Esophagus squamous epithelium (tissue), 5 donors: ENCODE data around the gene PDLIM5. TPM values are rescaled to one million over a fixed set of nuclear protein-coding genes. Genes with fewer than 3 reads are reported as not detected.

Experiments
- DNase-seq: peaks from one replicate; lab custom pipeline; 2025; lab: John Stamatoyannopoulos, UW
- H3K27ac ChIP-seq, 4 donors: fragments of 200-600 bp; sonication (generic); one replicate each; pipeline ENCODE4 v1.5.1; 2016 to 2019; ENCODE audit warnings: mild to moderate bottlenecking in 1 of 4
- H3K27me3 ChIP-seq, 4 donors: fragments of 200-600 bp; sonication (generic); 1 replicate in 3 of 4; 2 replicates in 1 of 4; pipeline versions ENCODE4 v1.5.1 to v1.6.0; 2017 to 2021; ENCODE audit warnings: antibody characterized with exemption in 1 of 4
- H3K36me3 ChIP-seq, 3 donors: fragments of 200-600 bp; sonication (generic); one replicate each; pipeline ENCODE4 v1.5.1; 2016 to 2019
- H3K4me1 ChIP-seq, 3 donors: fragments of 200-600 bp; sonication (generic); one replicate each; pipeline ENCODE4 v1.5.1; 2017 to 2019
- H3K4me3 ChIP-seq, 4 donors: fragments of 200-600 bp; sonication (generic); 1 replicate in 3 of 4; 2 replicates in 1 of 4; pipeline ENCODE4 v1.5.1; 2016 to 2019; ENCODE audit warnings: mild to moderate bottlenecking in 2 of 4, moderate library complexity in 1 of 4
- H3K9me3 ChIP-seq, 3 donors: fragments of 200-600 bp; sonication (generic); one replicate each; pipeline ENCODE4 v1.5.1; 2016 to 2019
- POLR2A ChIP-seq, 4 donors: fragments of 450-650 bp; IDR thresholded peaks; one replicate each; pipeline ENCODE4 v1.6.1; 2017; ENCODE audit warnings: antibody characterized with exemption in 4 of 4, mild to moderate bottlenecking in 4 of 4, moderate library complexity in 3 of 4
- WGBS, 2 donors: methylation state at CpG; one replicate each; pipeline ENCODE4 v1.1.5; 2018; 5-methylcytosine and 5-hydroxymethylcytosine counted together
- intact Hi-C: fragments of 100-400 bp; cut with DNase I; formaldehyde crosslinking; loops from one replicate; pipeline ENCODE4 v1.15.0; 2022
- total RNA-seq, 4 donors: library from RNA; depleted of rRNA; stranded (reverse); fragments of >200 nt; gene quantifications; one replicate each; pipeline ENCODE4 v1.1.0, GENCODE V29; 2016
- TF ChIP-seq, protein P1 (sequence below), 6 experiments: fragments of 450-650 bp in 4 of 6; fragments of 200-600 bp in 2 of 6; sonication (generic) in 2 of 6; IDR thresholded peaks; one replicate each; pipeline ENCODE4 v1.5.1; 2016 to 2019; ENCODE audit warnings: antibody characterized with exemption in 6 of 6, mild to moderate bottlenecking in 4 of 6, moderate library complexity in 4 of 6
- donor health status: DM: yes; HTN: yes; CAD: no.

Gene PDLIM5
- total RNA-seq, 4 donors from 2014 or later, result 57.0 to 204 (median 157) TPM

DNA sequence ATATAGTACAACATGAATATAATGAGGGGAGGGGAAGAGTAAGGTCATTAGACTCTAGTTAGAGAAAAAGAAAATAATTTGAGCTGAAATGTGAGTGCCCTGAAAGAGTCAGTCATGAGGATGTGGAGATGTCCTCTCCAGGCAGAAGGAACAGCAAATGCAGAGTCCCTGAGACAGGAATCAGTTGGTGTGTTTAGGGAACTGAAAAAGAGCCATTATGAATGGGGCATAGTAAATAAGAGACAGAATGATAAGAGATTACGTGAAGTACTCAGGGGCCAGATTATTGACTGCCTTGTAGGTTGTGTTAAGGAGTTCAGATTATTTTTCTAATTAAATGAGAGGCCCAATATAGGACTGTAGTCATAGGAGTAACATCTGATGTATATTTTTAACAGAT lies 147.0 kb downstream of the PDLIM5 start:
- intact Hi-C loops, result no loop called here
- peaks cover 0 to 6% (median 0%) of the 10 kb centered on the region in 3 donors for H3K4me1 ChIP-seq
- H3K27me3 ChIP-seq, result no peaks in the 10 kb centered on the region
- H3K27ac ChIP-seq, result no peak overlapping the region
- TF ChIP-seq POLR2A (IDR thresholded peaks at IDR 0.05), result no peak
- TF ChIP-seq, protein P1, sequence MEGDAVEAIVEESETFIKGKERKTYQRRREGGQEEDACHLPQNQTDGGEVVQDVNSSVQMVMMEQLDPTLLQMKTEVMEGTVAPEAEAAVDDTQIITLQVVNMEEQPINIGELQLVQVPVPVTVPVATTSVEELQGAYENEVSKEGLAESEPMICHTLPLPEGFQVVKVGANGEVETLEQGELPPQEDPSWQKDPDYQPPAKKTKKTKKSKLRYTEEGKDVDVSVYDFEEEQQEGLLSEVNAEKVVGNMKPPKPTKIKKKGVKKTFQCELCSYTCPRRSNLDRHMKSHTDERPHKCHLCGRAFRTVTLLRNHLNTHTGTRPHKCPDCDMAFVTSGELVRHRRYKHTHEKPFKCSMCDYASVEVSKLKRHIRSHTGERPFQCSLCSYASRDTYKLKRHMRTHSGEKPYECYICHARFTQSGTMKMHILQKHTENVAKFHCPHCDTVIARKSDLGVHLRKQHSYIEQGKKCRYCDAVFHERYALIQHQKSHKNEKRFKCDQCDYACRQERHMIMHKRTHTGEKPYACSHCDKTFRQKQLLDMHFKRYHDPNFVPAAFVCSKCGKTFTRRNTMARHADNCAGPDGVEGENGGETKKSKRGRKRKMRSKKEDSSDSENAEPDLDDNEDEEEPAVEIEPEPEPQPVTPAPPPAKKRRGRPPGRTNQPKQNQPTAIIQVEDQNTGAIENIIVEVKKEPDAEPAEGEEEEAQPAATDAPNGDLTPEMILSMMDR (IDR thresholded peaks at IDR 0.05), result no peak
- peaks cover 0 to 19% (median 0%) of the 10 kb centered on the region in 3 donors for H3K36me3 ChIP-seq
- DNase-seq, result no peak
- H3K4me3 ChIP-seq, result no peak overlapping the region
- 94 to 100% methylated on average over 1 of the region's 1 CpG for WGBS, 2 donors
- H3K9me3 ChIP-seq, result no peaks in the 10 kb centered on the region

DNA sequence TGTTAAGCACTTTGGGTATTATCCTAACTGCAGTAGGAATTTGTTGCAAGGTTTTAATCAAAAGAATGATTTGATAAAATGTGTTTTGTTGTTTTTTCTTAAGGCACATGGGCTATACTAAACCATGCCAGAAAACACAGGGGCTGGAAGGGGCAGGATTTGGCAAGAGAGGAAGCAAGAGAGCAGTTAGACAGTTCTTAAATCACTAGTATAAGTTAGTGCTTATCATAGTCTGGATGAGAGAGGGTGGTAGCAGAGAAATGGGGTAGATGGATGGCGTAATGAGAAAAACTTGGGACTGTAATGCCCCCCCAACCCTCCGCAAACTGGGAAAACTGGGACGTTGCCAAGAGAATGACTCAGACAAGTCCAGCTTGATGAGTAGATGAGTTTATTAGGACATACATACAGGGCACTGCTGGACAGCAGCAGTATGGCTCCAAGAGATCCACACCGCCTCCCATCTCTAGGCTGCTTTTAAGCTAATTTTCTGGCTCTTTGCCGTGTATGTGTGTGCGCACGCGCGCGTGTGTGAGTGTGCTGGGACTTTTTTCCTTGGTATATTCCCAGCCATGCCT lies 151.5 kb downstream of the PDLIM5 start:
- Histone ChIP-seq H3K27ac (no peak overlapping the region), H3K27me3 (no peaks in the 10 kb centered on the region), H3K9me3 (no peaks in the 10 kb centered on the region), H3K4me1 (no peaks in the 10 kb centered on the region), H3K4me3 (no peak overlapping the region), H3K36me3 (peaks cover 0 to 5% (median 0%) of the 10 kb centered on the region in 3 donors)
- TF ChIP-seq, protein P1 (IDR thresholded peaks at IDR 0.05), result no peak
- TF ChIP-seq POLR2A (IDR thresholded peaks at IDR 0.05), result no peak
- WGBS, 2 donors, result 89 to 90% methylated on average over 10 of the region's 10 CpGs
- DNase-seq, result no peak
- intact Hi-C loops, result no loop called here

DNA sequence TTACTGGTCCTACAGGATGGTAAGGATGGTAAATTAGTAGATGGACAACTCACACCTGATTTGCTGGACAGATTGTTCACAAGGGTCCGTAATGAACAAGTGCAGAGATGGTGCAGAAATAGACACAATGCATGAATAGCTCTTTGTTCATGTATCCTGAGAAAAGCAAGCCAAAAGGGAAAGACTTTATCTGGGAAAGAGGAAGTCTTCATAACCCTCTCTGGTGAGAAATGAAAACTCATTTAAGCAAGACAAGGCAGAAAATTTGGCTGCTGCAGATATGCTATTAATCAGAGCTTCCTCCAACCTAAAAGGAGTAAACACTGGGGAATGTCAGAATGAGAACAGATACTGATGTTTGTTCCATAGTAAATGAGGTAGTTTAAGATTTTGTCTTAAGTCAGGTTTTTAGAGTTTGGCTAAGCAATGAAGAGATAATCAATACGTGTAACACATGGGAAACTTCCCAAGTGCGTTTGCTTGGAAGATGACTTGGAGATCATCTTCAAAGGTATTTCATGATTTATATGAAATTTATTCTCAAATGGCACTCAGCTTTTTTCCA lies 153.6 kb downstream of the PDLIM5 start:
- intact Hi-C loops, result no loop called here
- no peak for DNase-seq
- H3K27me3 ChIP-seq, result no peaks in the 10 kb centered on the region
- TF ChIP-seq POLR2A (IDR thresholded peaks at IDR 0.05), result no peak
- TF ChIP-seq, protein P1 (IDR thresholded peaks at IDR 0.05), result no peak
- H3K36me3 ChIP-seq, result peaks cover 0 to 4% (median 0%) of the 10 kb centered on the region in 3 donors
- H3K4me3 ChIP-seq, result no peak overlapping the region
- 85 to 91% methylated on average over 3 of the region's 3 CpGs for WGBS, 2 donors
- no peaks in the 10 kb centered on the region for H3K4me1 ChIP-seq
- H3K27ac ChIP-seq, result no peak overlapping the region
- H3K9me3 ChIP-seq, result no peaks in the 10 kb centered on the region

DNA sequence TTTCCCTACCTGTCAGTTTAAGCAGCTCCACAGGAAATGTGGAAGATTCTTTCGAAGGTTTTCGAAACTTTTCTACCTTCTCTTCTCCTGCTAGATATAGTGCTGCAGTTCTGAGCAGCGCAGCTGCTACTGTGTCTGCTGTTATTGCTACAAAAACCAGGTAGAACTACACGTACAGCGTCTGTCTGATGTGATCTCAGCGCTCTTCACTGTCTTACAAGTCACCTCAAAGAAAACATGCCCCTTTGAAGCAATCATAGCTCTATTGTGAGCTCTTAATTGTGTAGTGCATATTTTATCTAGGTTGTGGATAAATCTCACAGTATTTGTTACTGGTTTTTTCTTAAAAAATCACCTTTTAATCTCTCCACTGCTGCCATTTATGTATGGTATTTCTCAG lies 158.4 kb downstream of the PDLIM5 start:
- TF ChIP-seq, protein P1 (IDR thresholded peaks at IDR 0.05), result no peak
- TF ChIP-seq POLR2A (IDR thresholded peaks at IDR 0.05), result no peak
- WGBS, 2 donors, result 86 to 89% methylated on average over 6 of the region's 6 CpGs
- Histone ChIP-seq H3K9me3 (no peaks in the 10 kb centered on the region), H3K4me1 (no peaks in the 10 kb centered on the region), H3K4me3 (no peak overlapping the region), H3K27ac (no peak overlapping the region), H3K27me3 (no peaks in the 10 kb centered on the region), H3K36me3 (no peaks in the 10 kb centered on the region)
- no peak for DNase-seq
- intact Hi-C loops, result no loop called here

DNA sequence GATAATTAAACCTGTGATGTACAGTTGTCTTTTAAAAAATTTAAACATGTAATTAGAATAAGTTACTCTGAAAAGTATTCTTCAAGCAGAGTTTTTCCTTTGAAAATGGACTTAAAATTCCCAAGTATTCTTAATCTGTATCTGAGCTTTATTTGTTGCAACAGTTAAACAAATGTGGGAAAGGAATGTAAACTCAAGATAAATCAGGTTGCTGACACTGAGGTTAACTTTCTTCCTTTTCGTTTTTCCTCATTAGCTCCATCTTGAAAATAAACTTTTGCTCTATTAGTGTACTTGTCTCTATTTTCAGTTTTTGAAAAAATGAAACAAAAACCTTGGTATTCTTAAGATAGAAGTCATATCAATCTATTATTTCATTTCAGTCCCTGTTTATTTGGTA lies 161.5 kb downstream of the PDLIM5 start:
- intact Hi-C loops, result no loop called here
- Histone ChIP-seq H3K4me3 (no peak overlapping the region), H3K27me3 (no peaks in the 10 kb centered on the region), H3K9me3 (no peaks in the 10 kb centered on the region), H3K27ac (no peak overlapping the region), H3K4me1 (no peaks in the 10 kb centered on the region), H3K36me3 (peaks cover 0 to 7% (median 0%) of the 10 kb centered on the region in 3 donors)
- TF ChIP-seq, protein P1 (IDR thresholded peaks at IDR 0.05), result no peak
- no peak for TF ChIP-seq POLR2A (IDR thresholded peaks at IDR 0.05)
- 60 to 70% methylated on average over 1 of the region's 1 CpG for WGBS, 2 donors
- no peak for DNase-seq
